Naive B cell (primary cell): ENCODE data around the gene PRTN3. TPM values are rescaled to one million over a fixed set of nuclear protein-coding genes. Genes with fewer than 3 reads are reported as not detected.

Source experiments
- ATAC-seq, 2 donors: fragments of 150-1000 bp; cut with Tn5 transposase; 2 replicates each; pipeline ENCODE4 v1.10.0; 2021; ENCODE audit warnings: low read depth in 2 of 2, mild to moderate bottlenecking in 2 of 2, moderate library complexity in 2 of 2
- DNase-seq: peaks from one replicate; pipeline ENCODE4 v3.0.0; 2022
- H3K27ac Mint-ChIP-seq, 6 donors: one replicate each; pipeline ENCODE4 v1.8.0; 2020 to 2022; ENCODE audit warnings: mild to moderate bottlenecking in 6 of 6, mixed read lengths in 6 of 6, moderate library complexity in 5 of 6, inconsistent platforms in 2 of 6
- H3K27me3 Mint-ChIP-seq, 3 donors: one replicate each; pipeline ENCODE4 v1.8.0; 2021 to 2022; ENCODE audit warnings: mixed read lengths in 3 of 3, mild to moderate bottlenecking in 1 of 3
- H3K36me3 Mint-ChIP-seq, 2 donors: one replicate each; pipeline ENCODE4 v1.8.0; 2020 to 2022; ENCODE audit warnings: mixed read lengths in 2 of 2, inconsistent platforms in 1 of 2, mild to moderate bottlenecking in 1 of 2
- H3K4me1 Mint-ChIP-seq, 3 donors: one replicate each; pipeline ENCODE4 v1.8.0; 2020 to 2022; ENCODE audit warnings: mixed read lengths in 3 of 3, inconsistent platforms in 1 of 3, mild to moderate bottlenecking in 1 of 3, moderate library complexity in 1 of 3
- H3K4me3 Mint-ChIP-seq, 8 donors: one replicate each; pipeline ENCODE4 v1.8.0; 2020 to 2022; ENCODE audit warnings: mild to moderate bottlenecking in 8 of 8, mixed read lengths in 8 of 8, moderate library complexity in 8 of 8, inconsistent platforms in 2 of 8
- H3K9me3 Mint-ChIP-seq, 7 donors: one replicate each; pipeline ENCODE4 v1.8.0; 2020 to 2022; ENCODE audit warnings: mixed read lengths in 7 of 7, mild to moderate bottlenecking in 5 of 7, inconsistent platforms in 2 of 7, moderate library complexity in 1 of 7
- polyA plus RNA-seq, 6 donors: library from polyadenylated mRNA; unstranded; fragments of 300-500 nt; fragmentation: Illumina TruSeq; gene quantifications; one replicate each; pipeline ENCODE4 v1.2.3, GENCODE V29; 2021; ENCODE audit warnings: low read depth in 6 of 6

The PRTN3 gene
- polyA plus RNA-seq, 6 donors from 2014 or later = not detected

DNA sequence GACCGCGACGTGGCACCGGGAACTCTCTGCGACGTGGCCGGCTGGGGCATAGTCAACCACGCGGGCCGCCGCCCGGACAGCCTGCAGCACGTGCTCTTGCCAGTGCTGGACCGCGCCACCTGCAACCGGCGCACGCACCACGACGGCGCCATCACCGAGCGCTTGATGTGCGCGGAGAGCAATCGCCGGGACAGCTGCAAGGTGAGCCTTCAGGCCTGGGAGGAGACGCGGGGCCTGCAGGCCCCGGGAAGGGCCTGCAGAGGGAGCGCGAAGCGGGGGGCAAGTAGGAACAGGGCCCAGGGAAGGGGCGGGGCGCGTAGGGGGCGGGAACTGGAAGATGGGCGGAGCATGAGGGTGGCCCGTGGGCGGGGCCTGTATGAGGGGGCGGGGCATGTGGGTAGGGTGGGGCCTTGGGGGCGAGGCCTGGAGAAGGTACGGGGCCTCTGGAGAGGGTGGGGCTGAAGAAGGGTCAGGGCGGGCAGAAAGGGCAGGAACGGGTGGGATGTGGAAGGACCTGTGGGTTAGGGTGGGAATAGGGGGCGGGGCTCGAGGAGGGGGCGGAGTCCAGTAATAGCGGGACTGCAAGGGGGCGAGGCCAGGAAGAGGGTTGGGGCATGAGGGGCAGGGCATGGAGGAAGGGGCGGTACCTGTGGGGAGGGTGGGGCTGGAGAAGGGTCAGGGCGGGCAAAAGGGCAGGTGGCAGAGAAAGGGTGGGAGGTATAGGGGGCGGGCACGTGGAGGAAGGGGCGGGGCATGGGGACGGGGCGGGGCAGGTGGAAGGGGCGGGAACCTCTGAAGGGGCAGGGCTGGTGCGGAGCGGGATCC, 21.2 kb downstream of the PRTN3 start:
- H3K4me1 Mint-ChIP-seq = peaks cover 11 to 31% (median 26%) of the 10 kb centered on the region in 3 donors
- H3K27me3 Mint-ChIP-seq = peaks cover 0 to 22% (median 10%) of the 10 kb centered on the region in 3 donors
- H3K27ac Mint-ChIP-seq = peak overlapping the region in 2 of 6 donors; percentile 69 to 89
- DNase-seq (peak; percentile 25), ATAC-seq (peak in 1 of 2 donors; percentile 7)
- peaks cover 0 to 4% (median 0%) of the 10 kb centered on the region in 7 donors for H3K9me3 Mint-ChIP-seq
- H3K4me3 Mint-ChIP-seq = peak overlapping the region in 5 of 8 donors; percentile 25 to 72 (median 71)
- no peaks in the 10 kb centered on the region for H3K36me3 Mint-ChIP-seq

DNA sequence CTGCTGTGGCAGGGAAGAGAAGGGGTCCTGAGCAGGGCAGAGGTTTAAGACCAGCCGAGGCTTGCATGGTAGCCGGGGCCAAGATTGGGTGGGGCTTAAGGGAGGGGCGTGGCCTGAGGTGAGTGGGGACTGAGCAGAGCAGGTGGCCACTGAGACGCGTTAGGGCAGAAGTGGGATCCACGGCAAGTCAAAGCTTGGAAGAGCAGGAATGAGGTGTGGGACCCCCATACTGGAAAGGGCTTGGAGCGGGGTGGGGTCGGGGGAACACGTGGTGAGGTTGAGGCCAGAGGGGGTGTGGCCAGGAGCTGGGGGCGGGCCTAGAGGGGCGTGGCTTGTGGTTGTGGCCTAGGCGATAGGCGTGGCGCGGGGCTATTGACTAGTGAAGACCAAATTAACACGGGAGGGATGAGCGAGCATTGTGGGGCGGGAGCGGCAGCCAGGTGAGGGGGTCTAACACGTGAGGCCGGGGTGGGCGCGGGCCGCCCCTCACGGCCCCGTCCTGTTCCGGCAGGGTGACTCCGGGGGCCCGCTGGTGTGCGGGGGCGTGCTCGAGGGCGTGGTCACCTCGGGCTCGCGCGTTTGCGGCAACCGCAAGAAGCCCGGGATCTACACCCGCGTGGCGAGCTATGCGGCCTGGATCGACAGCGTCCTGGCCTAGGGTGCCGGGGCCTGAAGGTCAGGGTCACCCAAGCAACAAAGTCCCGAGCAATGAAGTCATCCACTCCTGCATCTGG, 21.9 kb downstream of the PRTN3 start:
- peak; percentile 35 to 46 for ATAC-seq
- Mint-ChIP-seq H3K4me3 (peak overlapping the region; percentile 56 to 95 (median 84)), H3K4me1 (peaks cover 15 to 33% (median 29%) of the 10 kb centered on the region in 3 donors), H3K9me3 (peaks cover 0 to 4% (median 0%) of the 10 kb centered on the region in 7 donors), H3K27ac (peak overlapping the region in 5 of 6 donors; percentile 57 to 97 (median 89)), H3K36me3 (peaks cover 0 to 7% of the 10 kb centered on the region in 2 donors), H3K27me3 (peaks cover 0 to 18% (median 10%) of the 10 kb centered on the region in 3 donors)
- peak; percentile 65 for DNase-seq

DNA sequence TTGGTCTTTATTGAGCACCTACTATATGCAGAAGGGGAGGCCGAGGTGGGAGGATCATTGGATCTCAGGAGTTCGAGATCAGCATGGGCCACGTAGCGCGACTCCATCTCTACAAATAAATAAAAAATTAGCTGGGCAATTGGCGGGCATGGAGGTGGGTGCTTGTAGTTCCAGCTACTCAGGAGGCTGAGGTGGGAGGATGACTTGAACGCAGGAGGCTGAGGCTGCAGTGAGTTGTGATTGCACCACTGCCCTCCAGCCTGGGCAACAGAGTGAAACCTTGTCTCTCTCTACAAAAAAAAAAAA, 22.5 kb downstream of the PRTN3 start:
- peak overlapping the region in 5 of 6 donors; percentile 89 to 97 (median 95) for H3K27ac Mint-ChIP-seq
- DNase-seq = no peak
- peak overlapping the region; percentile 70 to 95 (median 88) for H3K4me3 Mint-ChIP-seq
- peaks cover 0 to 15% (median 10%) of the 10 kb centered on the region in 3 donors for H3K27me3 Mint-ChIP-seq
- H3K4me1 Mint-ChIP-seq = peaks cover 15 to 33% (median 28%) of the 10 kb centered on the region in 3 donors
- peaks cover 0 to 7% of the 10 kb centered on the region in 2 donors for H3K36me3 Mint-ChIP-seq
- no peak for ATAC-seq
- H3K9me3 Mint-ChIP-seq = peaks cover 0 to 4% (median 0%) of the 10 kb centered on the region in 7 donors

DNA sequence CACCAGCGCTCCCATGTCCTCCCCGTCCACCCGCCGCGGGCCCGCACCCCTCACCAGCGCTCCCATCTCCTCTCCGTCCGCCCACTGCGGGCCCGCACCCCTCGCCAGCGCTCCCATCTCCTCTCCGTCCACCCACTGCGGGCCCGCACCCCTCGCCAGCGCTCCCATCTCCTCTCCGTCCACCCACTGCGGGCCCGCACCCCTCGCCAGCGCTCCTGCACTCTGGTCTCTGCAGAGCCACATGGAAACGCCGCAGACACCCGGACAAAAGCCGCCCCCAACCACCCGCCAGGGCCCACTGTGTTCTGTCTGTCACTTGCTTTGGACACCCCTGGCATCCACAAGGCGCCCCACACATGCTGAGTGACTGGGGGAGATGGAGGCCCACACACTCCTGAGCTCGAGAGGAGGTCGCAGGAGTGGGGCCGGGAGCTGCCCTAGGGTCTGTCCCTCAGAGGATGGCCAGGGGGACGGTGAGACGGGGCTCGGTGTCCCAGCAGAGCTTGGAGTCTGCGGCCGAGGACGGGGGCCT, 26.0 kb downstream of the PRTN3 start:
- H3K4me1 Mint-ChIP-seq = peaks cover 15 to 31% (median 23%) of the 10 kb centered on the region in 3 donors
- peaks cover 0 to 4% (median 0%) of the 10 kb centered on the region in 7 donors for H3K9me3 Mint-ChIP-seq
- no peak overlapping the region for H3K27ac Mint-ChIP-seq
- ATAC-seq (no peak), DNase-seq (no peak)
- H3K27me3 Mint-ChIP-seq = peaks cover 0 to 10% (median 6%) of the 10 kb centered on the region in 3 donors
- no peak overlapping the region for H3K4me3 Mint-ChIP-seq
- H3K36me3 Mint-ChIP-seq = peaks cover 0 to 15% of the 10 kb centered on the region in 2 donors

DNA sequence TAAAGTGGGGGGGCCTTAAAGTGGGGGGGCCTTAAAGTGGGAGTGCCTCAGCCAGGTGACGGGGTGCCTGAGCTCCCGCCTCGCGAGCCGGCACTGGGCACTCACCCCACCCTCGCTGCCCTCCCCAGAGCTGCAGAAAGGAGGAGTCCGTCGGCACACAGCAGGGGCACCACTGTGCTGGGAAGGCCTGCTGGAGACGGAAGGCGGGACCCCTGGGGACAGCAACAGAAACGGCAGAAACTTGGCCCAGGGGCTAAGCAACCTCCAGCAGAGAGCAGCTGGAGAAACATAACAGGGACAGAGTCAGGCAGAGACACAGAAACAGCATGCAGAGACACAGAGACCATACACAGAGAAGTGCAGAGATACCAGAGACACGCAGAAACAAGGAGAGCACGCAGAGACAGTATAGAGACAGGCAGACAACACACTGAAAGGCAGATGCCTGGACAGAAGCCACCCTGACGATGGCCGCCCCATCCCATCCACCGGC, 26.5 kb downstream of the PRTN3 start:
- peaks cover 0 to 15% of the 10 kb centered on the region in 2 donors for H3K36me3 Mint-ChIP-seq
- H3K4me1 Mint-ChIP-seq = peaks cover 15 to 30% (median 28%) of the 10 kb centered on the region in 3 donors

DNA sequence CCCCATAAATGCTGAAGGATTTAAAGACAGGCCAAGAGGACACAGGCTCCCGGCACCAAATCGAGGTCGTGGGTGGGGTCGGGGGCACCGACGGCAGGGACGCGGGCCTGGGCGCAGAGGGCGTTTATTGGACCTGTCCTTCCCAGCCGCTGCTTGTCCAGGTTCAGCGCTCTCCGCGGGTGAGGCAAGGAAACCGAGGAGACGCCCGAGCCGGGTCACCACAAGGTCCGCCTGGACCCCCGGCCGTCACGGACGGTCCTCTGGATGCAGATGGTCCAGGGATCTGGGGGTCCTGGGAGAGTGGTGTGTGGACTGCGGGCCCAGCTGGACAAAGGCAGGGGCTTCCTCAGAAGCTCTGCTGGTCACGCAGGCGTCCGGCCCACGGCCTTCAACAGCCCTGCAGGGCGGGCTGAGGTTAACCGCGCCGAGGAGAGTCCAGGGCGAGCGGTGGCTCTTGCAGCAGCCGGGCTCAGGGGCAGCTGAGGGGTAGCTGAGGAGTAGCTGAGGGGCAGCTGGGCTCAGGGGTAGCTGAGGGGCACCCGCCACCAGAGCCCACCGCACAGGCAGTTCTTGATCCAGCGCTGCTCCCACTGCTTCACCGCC, 27.2 kb downstream of the PRTN3 start:
- no peaks in the 10 kb centered on the region for H3K9me3 Mint-ChIP-seq
- H3K4me3 Mint-ChIP-seq = no peak overlapping the region
- peaks cover 9 to 31% (median 26%) of the 10 kb centered on the region in 3 donors for H3K4me1 Mint-ChIP-seq
- H3K36me3 Mint-ChIP-seq = peaks cover 0 to 15% of the 10 kb centered on the region in 2 donors
- DNase-seq (no peak), ATAC-seq (no peak)
- H3K27ac Mint-ChIP-seq = no peak overlapping the region
- peaks cover 0 to 5% (median under 1%) of the 10 kb centered on the region in 3 donors for H3K27me3 Mint-ChIP-seq

More for the DNA sequence above, 26.5 kb downstream of the PRTN3 start:
- peaks cover 0 to 4% (median 0%) of the 10 kb centered on the region in 7 donors for H3K9me3 Mint-ChIP-seq
- no peak overlapping the region for H3K4me3 Mint-ChIP-seq
- H3K27me3 Mint-ChIP-seq = peaks cover 0 to 10% (median 6%) of the 10 kb centered on the region in 3 donors
- no peak for ATAC-seq
- no peak for DNase-seq
- H3K27ac Mint-ChIP-seq = no peak overlapping the region

DNA sequence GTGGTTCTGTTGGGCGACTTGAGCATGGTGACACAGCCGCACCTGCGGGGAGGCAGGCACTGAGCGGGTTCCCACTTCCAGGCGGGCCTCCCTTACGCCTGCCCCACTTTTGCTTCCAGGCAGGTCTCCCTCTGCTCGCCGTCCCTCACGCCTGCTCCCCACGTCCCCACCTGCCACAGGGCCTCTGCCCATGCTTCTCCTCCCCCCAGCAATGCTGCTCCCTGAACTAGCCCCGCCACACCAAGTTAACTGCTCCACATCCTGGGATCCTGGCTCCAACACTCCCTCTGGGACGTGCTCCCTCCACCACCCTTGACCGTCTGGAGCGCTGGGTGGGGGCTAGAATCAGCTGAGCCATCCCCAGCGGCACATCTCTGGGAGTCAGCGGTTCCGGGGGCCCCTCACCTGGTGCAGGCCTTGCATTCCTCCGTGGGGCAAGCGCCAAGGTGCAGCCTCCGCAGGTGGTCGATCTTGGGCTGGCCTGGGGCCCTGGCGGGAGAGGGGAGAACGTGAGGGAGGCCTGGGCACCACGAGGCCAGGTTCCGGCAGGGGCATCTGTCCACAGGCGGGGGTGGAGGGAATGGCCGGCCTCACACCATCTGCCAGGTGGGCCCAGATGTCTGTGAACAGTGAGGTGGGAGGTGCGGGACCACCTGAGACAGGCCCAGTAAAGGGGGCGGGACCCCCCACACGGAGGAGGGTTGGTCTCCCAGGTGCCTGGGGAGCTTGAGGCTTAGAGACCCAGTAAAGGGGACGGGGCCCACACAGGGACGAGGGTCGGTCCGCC, 27.9 kb downstream of the PRTN3 start:
- no peak overlapping the region for H3K27ac Mint-ChIP-seq
- DNase-seq (no peak), ATAC-seq (no peak)
- no peaks in the 10 kb centered on the region for H3K9me3 Mint-ChIP-seq
- peaks cover 8 to 25% (median 19%) of the 10 kb centered on the region in 3 donors for H3K4me1 Mint-ChIP-seq
- no peak overlapping the region for H3K4me3 Mint-ChIP-seq
- peaks cover 0 to 3% (median 0%) of the 10 kb centered on the region in 3 donors for H3K27me3 Mint-ChIP-seq
- H3K36me3 Mint-ChIP-seq = peaks cover 0 to 15% of the 10 kb centered on the region in 2 donors

DNA sequence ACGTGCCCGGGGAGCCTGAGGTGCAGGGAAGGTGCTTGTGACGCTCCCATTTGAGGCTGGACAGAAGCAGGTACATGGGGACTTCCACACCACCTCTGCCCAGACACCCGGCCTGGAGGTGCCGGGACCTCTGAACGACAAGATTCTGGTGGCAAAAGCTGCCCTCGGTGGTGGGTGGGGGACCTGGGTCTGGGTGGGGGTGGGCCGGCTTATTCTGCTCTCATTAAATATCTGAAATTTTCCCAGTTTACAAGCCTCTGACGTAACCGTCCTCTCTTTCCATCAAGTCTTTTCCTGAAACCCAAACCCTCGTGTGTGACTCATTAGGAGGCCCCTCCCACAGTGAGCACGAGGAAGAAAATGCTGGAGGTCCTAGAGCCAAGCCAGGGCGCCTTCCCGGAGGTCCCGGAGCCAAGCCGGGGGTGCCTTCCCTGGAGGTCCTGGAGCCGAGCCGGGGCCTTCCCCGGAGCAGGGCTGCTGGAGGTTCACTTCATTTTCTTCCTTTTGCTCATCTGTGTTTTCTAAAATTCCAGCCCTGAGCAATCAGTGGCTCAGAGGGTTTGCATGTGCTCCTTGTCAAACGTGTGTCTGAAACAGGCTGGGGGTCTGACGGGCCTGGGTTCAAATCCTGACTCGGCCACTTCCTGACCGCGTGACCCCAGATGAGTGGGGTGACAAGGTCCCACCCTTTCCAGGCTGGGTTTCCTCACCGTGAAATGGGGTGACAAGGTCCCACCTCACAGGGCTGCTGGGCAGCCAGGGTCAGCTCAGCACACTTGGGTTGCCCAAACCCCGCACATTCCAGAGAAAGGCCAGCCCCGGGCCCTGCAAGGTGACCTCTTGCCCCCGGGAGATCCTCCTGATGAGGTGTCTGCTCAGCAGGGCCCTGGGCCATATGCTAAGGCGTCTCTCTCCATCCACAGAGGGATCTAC, 28.7 kb downstream of the PRTN3 start:
- peaks cover 0 to 15% of the 10 kb centered on the region in 2 donors for H3K36me3 Mint-ChIP-seq
- H3K27me3 Mint-ChIP-seq = no peaks in the 10 kb centered on the region
- H3K27ac Mint-ChIP-seq = peak overlapping the region in 2 of 6 donors; percentile 50 to 96
- DNase-seq (no peak), ATAC-seq (no peak)
- peak overlapping the region in 1 of 8 donors; percentile 38 for H3K4me3 Mint-ChIP-seq
- no peaks in the 10 kb centered on the region for H3K9me3 Mint-ChIP-seq
- H3K4me1 Mint-ChIP-seq = peaks cover 4 to 19% (median 16%) of the 10 kb centered on the region in 3 donors

DNA sequence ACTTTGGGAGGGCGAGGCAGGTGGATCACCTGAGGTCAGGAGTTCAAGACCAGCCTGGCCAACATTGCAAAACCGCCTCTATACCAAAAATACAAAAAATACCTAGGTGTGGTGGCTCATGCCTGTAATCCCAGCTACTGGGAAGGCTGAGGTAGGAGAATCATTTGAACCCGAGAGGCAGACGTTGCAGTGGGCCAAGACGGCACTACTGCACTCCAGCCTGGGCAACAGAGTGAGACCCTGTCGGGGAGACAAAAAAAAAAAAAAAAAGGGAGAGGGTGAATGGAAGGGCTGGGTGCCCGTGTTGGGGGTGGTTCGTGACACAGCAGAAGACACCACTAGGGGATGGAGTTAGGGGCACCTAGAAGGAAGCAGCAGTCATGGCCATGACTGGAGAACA, 29.5 kb downstream of the PRTN3 start:
- Mint-ChIP-seq H3K4me3 (peak overlapping the region in 3 of 8 donors; percentile 38 to 61 (median 48)), H3K27me3 (no peaks in the 10 kb centered on the region), H3K36me3 (peaks cover 0 to 15% of the 10 kb centered on the region in 2 donors), H3K9me3 (no peaks in the 10 kb centered on the region), H3K4me1 (peaks cover 4 to 16% (median 15%) of the 10 kb centered on the region in 3 donors), H3K27ac (peak overlapping the region in 3 of 6 donors; percentile 50 to 96 (median 53))
- ATAC-seq = no peak
- no peak for DNase-seq

DNA sequence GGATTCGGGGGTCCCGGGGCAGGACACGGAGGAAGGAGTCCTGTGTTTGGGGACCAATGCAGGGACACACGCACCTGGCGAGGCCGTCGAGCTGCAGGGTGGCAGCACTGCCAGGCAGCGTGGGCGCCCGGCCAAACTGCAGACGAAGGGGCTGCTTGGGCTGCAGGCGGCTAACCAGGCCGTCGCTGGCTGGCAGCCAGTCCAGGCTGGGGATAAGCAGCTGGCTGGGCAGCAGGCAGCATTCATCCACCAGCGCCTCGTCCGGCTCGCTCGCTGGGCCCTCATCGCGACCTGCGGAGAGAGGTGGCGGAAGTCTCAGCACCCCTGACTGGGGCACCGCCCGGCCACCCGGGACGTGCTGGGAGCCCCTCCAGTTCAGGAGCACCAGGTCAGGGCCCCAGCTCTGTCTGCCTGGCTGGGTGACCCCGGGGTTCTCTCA, 30.2 kb downstream of the PRTN3 start:
- Mint-ChIP-seq H3K9me3 (no peaks in the 10 kb centered on the region), H3K27me3 (no peaks in the 10 kb centered on the region), H3K4me3 (peak overlapping the region in 1 of 8 donors; percentile 22), H3K36me3 (peaks cover 0 to 15% of the 10 kb centered on the region in 2 donors), H3K27ac (peak overlapping the region in 2 of 6 donors; percentile 82 to 99), H3K4me1 (peaks cover 4 to 16% (median 13%) of the 10 kb centered on the region in 3 donors)
- ATAC-seq = no peak
- no peak for DNase-seq
